Measurements from ENCODE around the gene DPP7. TPM values are rescaled to one million over a fixed set of nuclear protein-coding genes. Genes with fewer than 3 reads are reported as not detected.

The DPP7 gene
- 100 to 1,000 TPM in 7 of 10 donors, 10 to 100 TPM in 3; 91.4 to 167 (median 118) TPM for total RNA-seq
- polyA plus RNA-seq: 100 to 1,000 TPM; 152 to 677 TPM
- long read RNA-seq, donor 1, transcript DPP7-210 (5 exons, 958 nt): minor isoform, 7 of 221 reads
- long read RNA-seq, donor 1, transcript DPP7-201 (13 exons, 1,590 nt): major isoform, 132 of 221 reads
- long read RNA-seq, donor 1, partial matches to known transcripts: 32 of 221 reads
- long read RNA-seq, donor 1, other reads (novel, unspliced or antisense): 49 of 221 reads
- long read RNA-seq, donor 2, transcript DPP7-201 (13 exons, 1,590 nt): major isoform, 124 of 216 reads
- long read RNA-seq, donor 2, partial matches to known transcripts: 36 of 216 reads
- long read RNA-seq, donor 2, other reads (novel, unspliced or antisense): 53 of 216 reads
- long read RNA-seq, donor 3, transcript DPP7-201 (13 exons, 1,590 nt): major isoform, 237 of 400 reads
- long read RNA-seq, donor 3, partial matches to known transcripts: 55 of 400 reads
- long read RNA-seq, donor 3, other reads (novel, unspliced or antisense): 106 of 400 reads

DNA sequence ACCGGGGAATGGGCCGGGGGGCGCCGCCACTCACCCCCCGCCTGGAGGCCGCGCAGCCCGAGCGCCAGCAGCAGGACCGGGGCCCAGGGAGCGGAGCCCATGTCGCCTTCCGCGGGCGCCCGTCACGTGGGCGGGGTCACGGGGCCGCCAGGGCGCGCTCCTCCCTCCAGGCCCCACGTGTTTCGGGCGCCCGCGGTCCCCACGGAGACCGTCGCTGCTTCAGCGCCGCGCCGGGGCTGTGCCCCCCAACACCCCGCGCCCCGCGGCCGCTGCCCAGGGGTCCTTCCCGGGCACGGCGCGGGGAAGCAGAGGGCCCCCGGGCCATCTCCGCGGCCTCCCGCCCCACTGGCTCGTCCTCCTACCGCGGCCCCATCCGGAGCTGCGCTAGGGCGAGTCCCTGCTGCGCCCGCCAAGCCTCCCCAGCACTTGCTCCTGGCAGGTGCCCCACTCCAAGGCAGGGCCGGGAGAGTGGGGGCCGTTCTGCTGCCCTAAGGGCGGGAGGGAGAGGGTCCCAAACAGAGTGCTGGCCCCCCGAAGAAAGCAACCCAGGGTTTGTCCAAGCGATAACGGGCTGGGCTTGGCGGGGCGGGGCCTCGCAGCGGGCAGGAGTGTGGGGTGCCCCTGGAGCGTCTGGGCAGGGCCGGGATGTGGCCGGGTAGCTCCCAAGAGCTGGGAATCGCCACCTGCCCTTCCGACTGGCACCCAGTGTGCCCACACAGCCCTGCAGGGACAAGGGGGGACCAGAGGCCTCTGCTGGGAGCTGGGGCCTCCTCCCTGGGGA lies at the start of gene DPP7:
Gene DPP7 (minus strand): TSS at position 121 of the 781 bp plus-strand sequence. CDS start 20 bp downstream, at position 101.
- Histone ChIP-seq H3K4me1 (peaks cover 12 to 40% (median 23%) of the 10 kb centered on the region in 9 donors), H3K27ac (peak within 1 kb of the TSS; percentile 62 to 95 (median 78)), H3K36me3 (peaks cover 0 to 33% (median 18%) of the 10 kb centered on the region in 9 donors), H3K9me3 (no peaks in the 10 kb centered on the region), H3K27me3 (no peaks in the 10 kb centered on the region), H3K4me3 (peak within 1 kb of the TSS; percentile 66 to 95 (median 86))
- DNase-seq (peak; percentile 73 to 80), ATAC-seq (peak; percentile 66 to 91 (median 84))
- intact Hi-C loops (cut with DNase I): loop anchor here in 3 of 10 donors (1.0 to 5.0 kb wide), 3 partner anchors 29 to 122 kb away; partner anchors contain the start of genes CYSRT1 (in 1 of the 3), MAN1B1 (in 1 of the 3) and RNF224 (in 1 of the 3)
- WGBS, 2 donors: 6 to 22% methylated on average over 30 to 70 of the region's 70 CpGs
- TF ChIP-seq, protein P1, sequence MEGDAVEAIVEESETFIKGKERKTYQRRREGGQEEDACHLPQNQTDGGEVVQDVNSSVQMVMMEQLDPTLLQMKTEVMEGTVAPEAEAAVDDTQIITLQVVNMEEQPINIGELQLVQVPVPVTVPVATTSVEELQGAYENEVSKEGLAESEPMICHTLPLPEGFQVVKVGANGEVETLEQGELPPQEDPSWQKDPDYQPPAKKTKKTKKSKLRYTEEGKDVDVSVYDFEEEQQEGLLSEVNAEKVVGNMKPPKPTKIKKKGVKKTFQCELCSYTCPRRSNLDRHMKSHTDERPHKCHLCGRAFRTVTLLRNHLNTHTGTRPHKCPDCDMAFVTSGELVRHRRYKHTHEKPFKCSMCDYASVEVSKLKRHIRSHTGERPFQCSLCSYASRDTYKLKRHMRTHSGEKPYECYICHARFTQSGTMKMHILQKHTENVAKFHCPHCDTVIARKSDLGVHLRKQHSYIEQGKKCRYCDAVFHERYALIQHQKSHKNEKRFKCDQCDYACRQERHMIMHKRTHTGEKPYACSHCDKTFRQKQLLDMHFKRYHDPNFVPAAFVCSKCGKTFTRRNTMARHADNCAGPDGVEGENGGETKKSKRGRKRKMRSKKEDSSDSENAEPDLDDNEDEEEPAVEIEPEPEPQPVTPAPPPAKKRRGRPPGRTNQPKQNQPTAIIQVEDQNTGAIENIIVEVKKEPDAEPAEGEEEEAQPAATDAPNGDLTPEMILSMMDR (IDR thresholded peaks at IDR 0.05): no peak

DNA sequence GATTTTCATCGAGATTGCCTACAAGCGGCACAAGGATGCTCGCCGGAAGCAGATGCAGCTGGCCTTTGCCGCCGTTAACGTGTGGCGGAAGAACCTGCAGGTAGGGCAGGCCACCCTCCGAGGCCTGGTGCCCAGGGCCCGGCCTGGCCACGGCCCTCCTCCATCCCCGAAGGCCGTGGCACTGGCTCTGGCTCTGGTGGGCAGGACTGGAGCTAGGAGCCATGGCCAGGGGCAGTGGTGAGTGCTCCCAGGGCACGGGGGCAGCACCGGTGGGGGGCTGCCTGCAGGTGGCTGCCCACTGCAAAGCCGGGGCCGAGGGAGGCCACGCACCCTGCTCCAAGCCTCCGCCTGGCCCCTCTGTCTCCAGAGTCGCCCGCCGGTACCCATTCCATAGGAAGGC lies 49.3 kb upstream of the DPP7 start:
- Histone ChIP-seq H3K27me3 (peaks cover 73 to 100% (median 99%) of the 10 kb centered on the region in 7 donors), H3K4me3 (no peak overlapping the region), H3K4me1 (peaks cover 13 to 36% (median 30%) of the 10 kb centered on the region in 9 donors), H3K36me3 (no peaks in the 10 kb centered on the region), H3K27ac (no peak overlapping the region), H3K9me3 (no peaks in the 10 kb centered on the region)
- intact Hi-C loops (cut with DNase I): no loop called here
- ATAC-seq: no peak
- no peak for DNase-seq
- 78 to 79% methylated on average over 17 to 22 of the region's 22 CpGs for WGBS, 2 donors
- TF ChIP-seq, protein P1 (IDR thresholded peaks at IDR 0.05): no peak

DNA sequence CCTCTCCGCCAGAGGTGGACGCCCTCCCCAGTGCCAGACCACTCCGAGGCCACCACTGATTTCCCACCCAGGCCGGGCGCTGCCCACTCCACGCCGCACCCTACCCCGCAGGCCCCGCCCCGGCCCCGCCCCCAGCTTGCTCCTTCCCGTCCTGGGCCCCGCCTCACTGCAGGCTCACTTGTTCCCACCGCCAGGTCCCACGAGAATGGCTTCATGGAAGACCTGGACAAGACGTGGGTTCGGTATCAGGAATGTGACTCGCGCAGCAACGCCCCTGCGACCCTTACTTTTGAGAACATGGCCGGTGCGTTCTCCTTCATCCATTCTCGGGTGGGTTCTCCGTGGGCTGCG lies 48.8 kb upstream of the DPP7 start:
- ATAC-seq: peak in 1 of 8 donors; percentile 11
- intact Hi-C loops (cut with DNase I): no loop called here
- DNase-seq: no peak
- Histone ChIP-seq H3K4me3 (peak overlapping the region; percentile 5 to 41 (median 30)), H3K36me3 (no peaks in the 10 kb centered on the region), H3K9me3 (no peaks in the 10 kb centered on the region), H3K27ac (no peak overlapping the region), H3K27me3 (peaks cover 76 to 100% (median 100%) of the 10 kb centered on the region in 7 donors), H3K4me1 (peaks cover 10 to 33% (median 26%) of the 10 kb centered on the region in 9 donors)
- 26 to 28% methylated on average over 25 to 26 of the region's 26 CpGs for WGBS, 2 donors
- TF ChIP-seq, protein P1 (IDR thresholded peaks at IDR 0.05): no peak

All from heart right ventricle (tissue), 16 donors.